Activated CD8-positive, alpha-beta T cell treated with anti-CD3 and anti-CD28 coated beads for 36 hours (primary cell): ENCODE data around the gene HDGFL2. TPM values are rescaled to one million over a fixed set of nuclear protein-coding genes. Genes with fewer than 3 reads are reported as not detected.

Experiments
- ATAC-seq: fragments of 200-7000 bp; cut with Tn5 transposase; one replicate; pipeline ENCODE4 v1.10.0; 2021; ENCODE audit warnings: mild to moderate bottlenecking, moderate library complexity
- CTCF ChIA-PET: fragments of 350-600 bp; sonication (Branson Sonifier 250); formaldehyde crosslinking; loops from one replicate; lab custom pipeline; 2021; ENCODE audit warnings: antibody characterized with exemption; lab: Charles Lee
- POLR2A ChIA-PET: fragments of 350-600 bp; sonication (Branson Sonifier 250); formaldehyde crosslinking; loops from one replicate; lab custom pipeline; 2021; ENCODE audit warnings: antibody characterized with exemption; lab: Charles Lee
- DNase-seq: peaks from one replicate; pipeline ENCODE4 v3.0.0-alpha.2; 2020
- H3K27ac Mint-ChIP-seq: one replicate; pipeline ENCODE4 v1.8.0; 2021; ENCODE audit warnings: mild to moderate bottlenecking, mixed read lengths
- H3K27me3 Mint-ChIP-seq: one replicate; pipeline ENCODE4 v1.8.0; 2021; ENCODE audit warnings: mixed read lengths
- H3K36me3 Mint-ChIP-seq: one replicate; pipeline ENCODE4 v1.8.0; 2021; ENCODE audit warnings: low read depth, mixed read lengths
- H3K4me1 Mint-ChIP-seq: one replicate; pipeline ENCODE4 v1.8.0; 2021; ENCODE audit warnings: low read depth, mixed read lengths
- H3K4me3 Mint-ChIP-seq: one replicate; pipeline ENCODE4 v1.8.0; 2021; ENCODE audit warnings: mild to moderate bottlenecking, moderate library complexity, mixed read lengths
- H3K9me3 Mint-ChIP-seq: one replicate; pipeline ENCODE4 v1.8.0; 2021; ENCODE audit warnings: mixed read lengths
- CTCF ChIP-seq: fragments of 200-600 bp; IDR thresholded peaks from one replicate; pipeline ENCODE4 v1.8.0; 2022; ENCODE audit warnings: antibody characterized with exemption, mild to moderate bottlenecking
- intact Hi-C: fragments of 100-400 bp; cut with micrococcal nuclease; formaldehyde crosslinking; loops from one replicate; pipeline ENCODE4 v1.10.0; 2022
- total RNA-seq, 2 experiments: library from RNA; stranded (reverse); gene quantifications; one replicate each; pipeline ENCODE4 v1.2.3, GENCODE V29; 2021

The HDGFL2 gene
- total RNA-seq, 2 experiments from 2014 or later, result 37.5 to 44.0 TPM

- ChIA-PET CTCF (no interaction called here), POLR2A (interaction anchor here (0.7 to 3.0 kb wide), 3 partner anchors 8 to 43 kb away, joined by 3 to 17 read pairs (median 3); partner anchors contain the start of genes CHAF1A and UBXN6)
- intact Hi-C loops, result no loop called here
- H3K4me3 Mint-ChIP-seq, result no peak overlapping the region
- no peaks in the 10 kb centered on the region for H3K27me3 Mint-ChIP-seq
- H3K27ac Mint-ChIP-seq, result no peak overlapping the region
- H3K36me3 Mint-ChIP-seq, result peaks cover 14% of the 10 kb centered on the region
- ATAC-seq (no peak), DNase-seq (no peak)
- no peak for TF ChIP-seq CTCF
- H3K4me1 Mint-ChIP-seq, result peaks cover 3% of the 10 kb centered on the region
- H3K9me3 Mint-ChIP-seq, result no peaks in the 10 kb centered on the region
Observed at GRCh38 chr19:4444765-4445741, 27.0 kb upstream of the HDGFL2 start.

- Mint-ChIP-seq H3K36me3 (peaks cover 11% of the 10 kb centered on the region), H3K27me3 (no peaks in the 10 kb centered on the region), H3K27ac (no peak overlapping the region), H3K4me1 (peaks cover 3% of the 10 kb centered on the region), H3K4me3 (no peak overlapping the region), H3K9me3 (no peaks in the 10 kb centered on the region)
- no peak for TF ChIP-seq CTCF
- intact Hi-C loops, result no loop called here
- DNase-seq (no peak), ATAC-seq (no peak)
- ChIA-PET CTCF (interaction anchor here (0.8 kb wide), 1 partner anchor 46 kb away, joined by 3 read pairs; the partner anchor contains the start of gene SH3GL1), POLR2A (interaction anchor here (0.7 to 3.0 kb wide), 4 partner anchors 9 to 44 kb away, joined by 3 to 17 read pairs (median 4); partner anchors contain the start of genes CHAF1A and UBXN6)
Observed at GRCh38 chr19:4445963-4446703, 26.0 kb upstream of the HDGFL2 start.

- Mint-ChIP-seq H3K4me3 (no peak overlapping the region), H3K4me1 (peaks cover 3% of the 10 kb centered on the region), H3K27ac (no peak overlapping the region), H3K9me3 (no peaks in the 10 kb centered on the region), H3K36me3 (peaks cover 11% of the 10 kb centered on the region), H3K27me3 (no peaks in the 10 kb centered on the region)
- TF ChIP-seq CTCF, result no peak
- ChIA-PET POLR2A (interaction anchor here (0.8 to 3.0 kb wide), 3 partner anchors 9 to 17 kb away, joined by 3 to 17 read pairs (median 4); partner anchors contain the start of gene UBXN6), CTCF (no interaction called here)
- DNase-seq (no peak), ATAC-seq (no peak)
- intact Hi-C loops, result no loop called here
Observed at GRCh38 chr19:4446704-4447200, 25.3 kb upstream of the HDGFL2 start.

GRCh38 chr19:4447327-4448146, 24.6 kb upstream of the HDGFL2 start:
- ATAC-seq (no peak), DNase-seq (no peak)
- H3K4me1 Mint-ChIP-seq, result no peaks in the 10 kb centered on the region
- POLR2A ChIA-PET, result interaction anchor here (0.8 to 3.0 kb wide), 4 partner anchors 8 to 38 kb away, joined by 3 to 17 read pairs (median 4); partner anchors contain the start of gene UBXN6
- no peaks in the 10 kb centered on the region for H3K27me3 Mint-ChIP-seq
- intact Hi-C loops, result no loop called here
- TF ChIP-seq CTCF, result no peak
- no peak overlapping the region for H3K27ac Mint-ChIP-seq
- H3K9me3 Mint-ChIP-seq, result no peaks in the 10 kb centered on the region
- no peak overlapping the region for H3K4me3 Mint-ChIP-seq
- peaks cover 10% of the 10 kb centered on the region for H3K36me3 Mint-ChIP-seq
- CTCF ChIA-PET, result no interaction called here
